GM06990 (cell line): ENCODE data around the gene VDR.
"Not testable (repeated sequence)": the region's sequence is repeated elsewhere in the genome, so short reads cannot be mapped to it uniquely, and the experiment has no call there.

Experiments used
- DNase-seq: peaks from one replicate; pipeline ENCODE4 v3.0.0-alpha.2; 2011; ENCODE audit not compliant: insufficient read length; ENCODE audit errors: extremely low read depth
- H3K27me3 ChIP-seq: replicated peaks from 2 replicates; pipeline ENCODE4 v1.6.0; 2011; ENCODE audit warnings: low read length; ENCODE audit not compliant: control insufficient read depth, insufficient read depth
- H3K36me3 ChIP-seq: 2 replicates; pipeline ENCODE4 v1.5.1; 2011; ENCODE audit warnings: low read length; ENCODE audit not compliant: control insufficient read depth, insufficient read depth
- H3K4me3 ChIP-seq: replicated peaks from 2 replicates; pipeline ENCODE4 v1.5.1; 2011; ENCODE audit warnings: low read depth, mild to moderate bottlenecking, control low read depth, low read length
- TF ChIP-seq, protein P1 (sequence below): IDR thresholded peaks from 2 replicates; pipeline ENCODE4 v1.5.1; 2011; ENCODE audit warnings: low read length, control low read depth, mild to moderate bottlenecking, inconsistent platforms; ENCODE audit not compliant: insufficient read depth, poor library complexity, severe bottlenecking

VDR gene

DNA sequence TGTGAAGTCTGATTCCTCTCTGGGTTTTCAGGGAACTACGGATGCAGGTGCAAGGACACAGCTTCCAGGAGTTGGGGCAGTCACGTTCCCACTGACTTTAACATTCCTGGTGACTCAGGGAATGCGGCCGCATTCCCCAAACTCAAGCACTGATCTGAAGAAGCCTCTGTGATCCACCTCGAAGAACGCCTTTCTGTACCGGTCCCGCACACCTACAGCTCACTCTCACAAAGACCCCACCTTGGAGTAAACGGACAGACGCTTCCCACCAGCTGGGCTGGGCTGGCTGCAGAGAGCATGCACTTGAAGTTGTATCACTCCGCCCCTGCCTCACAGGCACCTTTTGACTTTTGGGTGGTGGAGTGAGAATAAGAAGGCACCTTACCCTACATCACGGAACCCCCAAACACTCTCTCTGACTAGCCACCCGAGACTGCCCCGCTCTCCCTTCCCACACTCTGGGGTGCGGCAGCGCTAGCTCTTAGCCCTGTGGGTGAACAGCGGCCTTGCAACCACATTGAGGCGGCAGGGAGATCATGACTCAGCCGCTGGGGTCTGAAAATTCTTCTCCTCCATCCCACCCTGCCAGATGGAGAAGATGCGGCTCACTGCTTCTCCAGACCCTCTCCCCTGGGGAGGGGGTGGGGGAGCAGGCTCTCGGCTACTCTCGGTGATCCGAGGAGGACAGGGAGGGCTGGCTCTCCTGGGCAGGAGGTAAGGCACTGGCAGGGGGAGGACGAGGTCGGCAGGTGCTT, 61.4 kb downstream of the VDR start:
- Histone ChIP-seq H3K27me3 (peaks cover 1% of the 10 kb centered on the region; the same call in 1 of the 2 replicates), H3K4me3 (no peak overlapping the region), H3K36me3 (no peaks in the 10 kb centered on the region)
- TF ChIP-seq, protein P1, sequence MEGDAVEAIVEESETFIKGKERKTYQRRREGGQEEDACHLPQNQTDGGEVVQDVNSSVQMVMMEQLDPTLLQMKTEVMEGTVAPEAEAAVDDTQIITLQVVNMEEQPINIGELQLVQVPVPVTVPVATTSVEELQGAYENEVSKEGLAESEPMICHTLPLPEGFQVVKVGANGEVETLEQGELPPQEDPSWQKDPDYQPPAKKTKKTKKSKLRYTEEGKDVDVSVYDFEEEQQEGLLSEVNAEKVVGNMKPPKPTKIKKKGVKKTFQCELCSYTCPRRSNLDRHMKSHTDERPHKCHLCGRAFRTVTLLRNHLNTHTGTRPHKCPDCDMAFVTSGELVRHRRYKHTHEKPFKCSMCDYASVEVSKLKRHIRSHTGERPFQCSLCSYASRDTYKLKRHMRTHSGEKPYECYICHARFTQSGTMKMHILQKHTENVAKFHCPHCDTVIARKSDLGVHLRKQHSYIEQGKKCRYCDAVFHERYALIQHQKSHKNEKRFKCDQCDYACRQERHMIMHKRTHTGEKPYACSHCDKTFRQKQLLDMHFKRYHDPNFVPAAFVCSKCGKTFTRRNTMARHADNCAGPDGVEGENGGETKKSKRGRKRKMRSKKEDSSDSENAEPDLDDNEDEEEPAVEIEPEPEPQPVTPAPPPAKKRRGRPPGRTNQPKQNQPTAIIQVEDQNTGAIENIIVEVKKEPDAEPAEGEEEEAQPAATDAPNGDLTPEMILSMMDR, result no peak
- DNase-seq, result no peak

DNA sequence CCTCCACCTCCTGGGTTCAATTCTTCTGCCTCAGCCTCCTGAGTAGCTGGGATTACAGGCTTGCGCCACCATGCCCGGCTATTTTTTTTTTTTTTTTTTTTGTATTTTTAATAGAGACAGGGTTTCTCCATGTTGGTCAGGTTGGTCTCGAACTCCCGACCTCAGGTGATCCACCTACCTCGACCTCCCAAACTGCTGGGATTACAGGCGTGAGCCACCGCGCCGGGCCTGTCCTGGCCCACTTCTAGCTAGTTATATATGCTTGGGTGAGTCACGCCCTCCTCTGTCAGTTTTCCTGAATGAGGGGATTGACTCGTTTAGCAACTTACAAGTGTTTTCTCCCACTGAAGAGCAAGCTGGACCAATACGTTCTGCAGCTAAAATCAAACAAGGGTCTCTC, 62.3 kb downstream of the VDR start:
- not testable (repeated sequence) for H3K27me3 ChIP-seq, DNase-seq, H3K36me3 ChIP-seq, H3K4me3 ChIP-seq

GRCh38 chr12:47841910-47842309, 62.9 kb downstream of the VDR start:
- H3K36me3 ChIP-seq, result no peaks in the 10 kb centered on the region
- no peak for DNase-seq
- peaks cover 1% of the 10 kb centered on the region; the same call in 1 of the 2 replicates for H3K27me3 ChIP-seq
- TF ChIP-seq, protein P1, result no peak
- no peak overlapping the region for H3K4me3 ChIP-seq

GRCh38 chr12:47841501-47841900, 63.3 kb downstream of the VDR start:
- Histone ChIP-seq H3K27me3 (peaks cover 1% of the 10 kb centered on the region; the same call in 1 of the 2 replicates), H3K4me3 (no peak overlapping the region), H3K36me3 (no peaks in the 10 kb centered on the region)
- DNase-seq, result no peak
- TF ChIP-seq, protein P1, result no peak

GRCh38 chr12:47840571-47840970, 64.2 kb downstream of the VDR start:
- H3K36me3 ChIP-seq, result no peaks in the 10 kb centered on the region
- no peak for DNase-seq
- no peak overlapping the region for H3K4me3 ChIP-seq
- TF ChIP-seq, protein P1, result no peak
- peaks cover 1% of the 10 kb centered on the region; the same call in 1 of the 2 replicates for H3K27me3 ChIP-seq

GRCh38 chr12:47839214-47839876, 65.4 kb downstream of the VDR start:
- TF ChIP-seq, protein P1, result no peak
- H3K4me3 ChIP-seq, result no peak overlapping the region
- DNase-seq, result no peak

More at GRCh38 chr12:47839214-47839876, 65.4 kb downstream of the VDR start:
- Histone ChIP-seq H3K36me3 (no peaks in the 10 kb centered on the region), H3K27me3 (peaks cover 1% of the 10 kb centered on the region; the same call in 1 of the 2 replicates)
